GM12878 (cell line): ENCODE measurements around the gene ADAMTS3. TPM values are rescaled to one million over a fixed set of nuclear protein-coding genes. Genes with fewer than 3 reads are reported as not detected.

Experiments used
- ATAC-seq: fragments of 200-7000 bp; cut with Tn5 transposase; 3 replicates; pipeline ENCODE4 v1.9.1; 2020; ENCODE audit warnings: mild to moderate bottlenecking, moderate library complexity
- BruUV-seq: library from RNA; stranded (reverse); fragments of 400-500 nt; replicated peaks from 2 replicates; lab custom pipeline; 2021; lab: Mats Ljungman, UMichigan
- CTCF ChIA-PET: fragments of 300-600 bp; sonication (Branson Sonifier 250); formaldehyde crosslinking; extraction: SDS; loops from one replicate; lab custom pipeline; 2021; ENCODE audit warnings: inconsistent platforms; lab: Yijun Ruan, JAX
- POLR2A ChIA-PET: fragments of 350-600 bp; formaldehyde crosslinking; extraction: SDS; loops from one replicate; lab custom pipeline; 2021; ENCODE audit warnings: inconsistent platforms; lab: Charles Lee
- RAD21 ChIA-PET: fragments of 300-600 bp; sonication (Branson Sonifier 250); formaldehyde crosslinking; loops from one replicate; lab custom pipeline; 2023; ENCODE audit warnings: antibody characterized with exemption; ENCODE audit not compliant: unreplicated experiment; lab: Charles Lee
- SMC1A ChIA-PET: fragments of 300-600 bp; sonication (Branson Sonifier 250); formaldehyde crosslinking; loops from one replicate; lab custom pipeline; 2023; ENCODE audit not compliant: unreplicated experiment, uncharacterized antibody; lab: Charles Lee
- DNase-seq: peaks from one replicate; pipeline ENCODE4 v3.0.0-alpha.2; 2011; ENCODE audit warnings: low read depth, low spot score
- FAIRE-seq: peaks from 3 replicates; lab custom pipeline; 2011; peaks lifted over from hg19 to GRCh38; lab: Jason Lieb, UNC
- H2AFZ ChIP-seq: 2 replicates; pipeline ENCODE4 v1.6.0; 2011; ENCODE audit warnings: low read depth, low read length, control low read depth; ENCODE audit not compliant: control insufficient read depth
- H3K27ac ChIP-seq: 2 replicates; pipeline ENCODE4 v1.5.1; 2011; ENCODE audit warnings: control low read depth; ENCODE audit not compliant: control insufficient read depth, insufficient read depth
- H3K27me3 ChIP-seq, 2 experiments: replicated peaks in 1 of 2; 2 replicates each; pipeline versions ENCODE4 v1.6.0 to v1.6.1; 2011; ENCODE audit warnings: low read length in 1 of 2; ENCODE audit not compliant: control insufficient read depth in 2 of 2, insufficient read depth in 2 of 2
- H3K36me3 ChIP-seq, 2 experiments: 2 replicates each; pipeline ENCODE4 v1.5.1; 2011; ENCODE audit warnings: low read length in 1 of 2; ENCODE audit not compliant: control insufficient read depth in 2 of 2, insufficient read depth in 2 of 2
- H3K4me1 ChIP-seq: 2 replicates; pipeline ENCODE4 v1.6.1; 2011; ENCODE audit warnings: mild to moderate bottlenecking, low read length, moderate library complexity, mixed read lengths; ENCODE audit not compliant: control insufficient read depth, insufficient read depth
- H3K4me2 ChIP-seq: 2 replicates; pipeline ENCODE4 v1.6.0; 2011; ENCODE audit warnings: control low read depth; ENCODE audit not compliant: control insufficient read depth, insufficient read depth
- H3K4me3 ChIP-seq: fragments of 200-600 bp; sonication (generic); 2 replicates; pipeline ENCODE4 v1.5.1; 2016
- H3K79me2 ChIP-seq: 2 replicates; pipeline ENCODE4 v1.6.0; 2011; ENCODE audit warnings: low read length; ENCODE audit not compliant: control insufficient read depth, insufficient read depth
- H3K9ac ChIP-seq: 2 replicates; pipeline ENCODE4 v1.8.0; 2011; ENCODE audit warnings: low read length, control low read depth, mixed read lengths; ENCODE audit not compliant: control insufficient read depth, insufficient read depth
- H3K9me3 ChIP-seq: replicated peaks from 3 replicates; pipeline ENCODE4 v1.5.1; 2011; ENCODE audit warnings: mild to moderate bottlenecking, low read length; ENCODE audit not compliant: control insufficient read depth, insufficient read depth
- H4K20me1 ChIP-seq: 2 replicates; pipeline ENCODE4 v1.6.0; 2011; ENCODE audit not compliant: control insufficient read depth, insufficient read depth
- BCL3 ChIP-seq: IDR thresholded peaks from 2 replicates; pipeline ENCODE4 v1.6.1; 2011; ENCODE audit warnings: borderline replicate concordance, low read depth, mild to moderate bottlenecking, moderate library complexity, low read length; ENCODE audit not compliant: insufficient read depth, poor library complexity, severe bottlenecking
- CUX1 ChIP-seq: IDR thresholded peaks from 2 replicates; pipeline ENCODE4 v1.6.1; 2012; ENCODE audit warnings: improper control_type of control experiment, low read depth, low read length; ENCODE audit not compliant: insufficient replicate concordance
- MTA2 ChIP-seq: fragments of 450-650 bp; IDR thresholded peaks from 2 replicates; pipeline ENCODE4 v1.6.1; 2016; ENCODE audit warnings: low read depth, mild to moderate bottlenecking, moderate library complexity
- RBBP5 ChIP-seq: fragments of 200-600 bp; sonication (generic); conservative IDR thresholded peaks from 2 replicates; pipeline ENCODE4 v1.6.1; 2016
- ZBTB11 ChIP-seq: fragments of 450-650 bp; formaldehyde crosslinking; IDR thresholded peaks from 2 replicates; pipeline ENCODE4 v1.5.0; 2022; ENCODE audit warnings: mild to moderate bottlenecking, missing genetic modification characterization
- in situ Hi-C: fragments of 300-500 bp; cut with MboI; formaldehyde crosslinking; loops from 9 replicates; pipeline ENCODE4 v1.14.3; 2018; ENCODE audit warnings: mixed read lengths
- intact Hi-C: fragments of 100-400 bp; cut with micrococcal nuclease; formaldehyde crosslinking; loops from one replicate; pipeline ENCODE4 v1.14.2; 2022; ENCODE audit not compliant: unreplicated experiment
- polyA plus RNA-seq, 11 experiments: library from polyadenylated mRNA; depleted of rRNA in 4 of 11; unstranded in 6 of 11; stranded (reverse) in 5 of 11; fragments of >200 nt; fragmentation: Nextera tagmentation in 4 of 11; fragmentation: Illumina TruSeq in 1 of 11; extraction: Ambion mirVana in 4 of 11; extraction: Trizol in 1 of 11; gene quantifications; 1 replicate in 1 of 11; 2 replicates in 10 of 11; pipeline versions ENCODE4 v1.2.1 to v1.2.3, GENCODE V29; 2011 to 2016; ENCODE audit warnings: inconsistent platforms in 2 of 11, missing spikeins in 2 of 11, low read depth in 1 of 11
- total RNA-seq, 4 experiments: library from RNA; depleted of rRNA in 3 of 4; stranded (reverse); fragments of >200 nt in 3 of 4; fragmentation: Illumina TruSeq in 1 of 4; extraction: Trizol in 1 of 4; gene quantifications; 2 replicates each; pipeline versions ENCODE4 v1.2.1 to v1.2.3, GENCODE V29; 2013 to 2021

Gene ADAMTS3
- total and polyA plus RNA-seq, 10 of the 15 experiments (the other 5 are each of a cell fraction or from before 2014, with no cell fraction given) = under 0.01 to 0.07 (median 0.02) TPM; not detected in 6

GRCh38 chr4:72430050-72430449 is 139.0 kb downstream of the ADAMTS3 start:
- ATAC-seq (no peak), DNase-seq (no peak), FAIRE-seq (no peak)
- Histone ChIP-seq H3K4me2 (no peak overlapping the region), H3K4me3 (no peak overlapping the region), H3K4me1 (no peaks in the 10 kb centered on the region), H3K27ac (no peak overlapping the region), H3K79me2 (no peaks in the 10 kb centered on the region), H3K9me3 (no peaks in the 10 kb centered on the region), H3K9ac (no peak overlapping the region), H4K20me1 (no peaks in the 10 kb centered on the region), H3K27me3 (no peaks in the 10 kb centered on the region), H3K36me3 (no peaks in the 10 kb centered on the region), H2AFZ (no peak overlapping the region)
- ChIA-PET CTCF (no interaction called here), SMC1A (no interaction called here), POLR2A (no interaction called here), RAD21 (no interaction called here)
- intact Hi-C loops (no loop called here), in situ Hi-C loops (no loop called here)
- BruUV-seq = no TSS peak
- TF ChIP-seq CUX1 (no peak), BCL3 (no peak), RBBP5 (no peak), MTA2 (no peak), ZBTB11 (CRISPR knock-in tag) (no peak)
